Superior temporal gyrus (tissue), 1 donor: ENCODE measurements around the gene NENF.
"Not testable (repeated sequence)": the region's sequence is repeated elsewhere in the genome, so short reads cannot be mapped to it uniquely, and the experiment has no call there.

Source experiments
- DNase-seq: peaks from one replicate; pipeline ENCODE4 v3.0.0-alpha.2; 2016; ENCODE audit errors: extremely low spot score

The NENF gene

DNA sequence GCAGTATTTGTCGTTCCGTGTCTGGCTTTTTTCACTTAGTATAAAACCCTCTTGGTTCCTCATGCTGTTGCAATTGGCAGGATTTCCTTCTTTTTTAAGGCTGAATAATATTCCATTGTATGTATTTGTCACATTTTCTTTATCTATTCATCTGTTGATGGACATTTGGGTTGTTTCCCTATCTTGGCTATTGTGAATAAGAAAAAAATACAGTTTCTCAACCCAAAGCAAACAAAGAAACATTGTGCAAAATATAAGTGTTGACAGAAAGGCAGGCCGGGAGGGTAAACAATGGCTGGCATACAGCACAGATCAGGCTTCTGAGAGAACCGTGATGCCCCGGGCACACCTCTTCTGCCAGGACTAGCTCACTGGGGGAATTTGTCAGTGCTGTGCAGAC, 26.9 kb downstream of the NENF start:
- peak; percentile 95 for DNase-seq

DNA sequence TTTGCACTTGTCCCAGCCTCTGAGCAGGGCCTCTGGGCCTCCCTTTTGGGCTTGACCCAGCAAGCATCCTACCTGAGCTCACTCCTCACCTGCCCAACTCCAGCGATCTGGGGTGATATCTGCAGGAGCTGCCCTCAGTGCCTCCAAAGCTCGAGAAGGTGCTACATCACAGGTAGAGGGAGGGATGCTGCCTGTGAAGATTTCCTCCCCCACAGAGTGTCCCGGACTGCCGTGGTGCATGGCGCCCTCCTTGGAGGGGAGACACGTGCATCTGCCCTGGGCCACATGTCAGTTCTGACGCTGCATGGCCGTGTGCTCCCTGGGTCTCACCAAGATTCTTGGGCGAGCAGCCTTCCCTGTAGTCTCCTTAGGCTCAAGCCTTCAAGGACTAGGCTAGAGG, 27.7 kb downstream of the NENF start:
- no peak for DNase-seq

GRCh38 chr1:212461916-212462660, 29.4 kb downstream of the NENF start:
- peak; percentile 78 for DNase-seq

GRCh38 chr1:212463565-212464285, 31.0 kb downstream of the NENF start:
- no peak for DNase-seq

- DNase-seq = no peak
Measured at GRCh38 chr1:212465311-212465710, 32.6 kb downstream of the NENF start.

DNA sequence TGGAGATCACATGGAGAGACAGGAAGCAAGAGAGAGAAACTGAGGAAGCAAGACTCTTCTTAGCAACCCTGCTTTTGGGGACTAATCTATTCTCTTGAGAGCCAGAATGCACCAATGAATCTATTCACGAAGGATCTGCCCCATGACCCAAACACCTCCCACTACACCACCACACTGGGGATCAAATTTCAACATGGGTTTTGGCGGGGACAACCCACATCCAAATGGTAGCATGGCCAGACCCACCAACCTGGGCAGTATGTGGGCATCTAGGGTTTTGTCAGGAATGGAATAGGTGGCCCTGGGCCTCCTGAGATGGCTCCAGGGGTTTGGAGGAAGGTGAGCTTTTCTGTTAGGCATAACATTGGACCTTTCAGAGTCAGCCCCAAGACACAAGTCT, 33.7 kb downstream of the NENF start:
- DNase-seq = no peak

DNA sequence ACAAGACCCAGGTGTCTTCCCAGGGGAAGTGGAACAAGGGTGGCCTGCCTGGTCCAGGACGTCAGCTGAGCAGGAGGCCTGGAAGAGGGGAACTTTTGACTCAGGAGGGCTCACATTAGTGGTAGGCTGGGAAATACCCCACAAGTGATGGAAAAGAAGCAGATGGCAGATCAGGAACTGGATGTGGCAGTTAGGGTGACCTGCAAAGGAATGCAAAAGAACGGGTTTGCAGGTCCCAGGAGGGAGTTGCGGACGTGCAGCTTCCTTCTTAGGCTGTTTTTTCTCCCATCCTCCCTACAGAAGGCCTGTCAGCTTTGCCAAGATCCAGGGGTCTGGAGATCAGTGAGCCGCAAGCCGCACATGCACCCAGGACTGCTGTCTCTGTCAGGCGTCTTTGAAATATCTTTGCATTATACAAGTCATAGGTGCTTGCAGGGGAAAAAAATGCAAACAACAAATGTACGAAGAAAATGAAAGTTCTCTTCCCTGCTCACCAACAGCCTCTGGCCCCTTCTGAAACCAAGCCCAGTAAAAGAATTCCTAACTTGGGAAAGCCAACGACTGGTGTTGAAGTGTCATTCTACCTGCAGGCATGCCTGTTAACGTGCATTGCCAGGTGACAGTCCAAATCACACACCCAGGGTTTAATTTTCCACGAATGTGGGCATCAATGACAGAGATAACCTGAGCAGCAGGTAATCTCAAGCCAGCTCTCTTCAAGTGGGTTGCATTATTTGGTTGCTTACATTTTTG, 34.4 kb downstream of the NENF start:
- no peak for DNase-seq

DNA sequence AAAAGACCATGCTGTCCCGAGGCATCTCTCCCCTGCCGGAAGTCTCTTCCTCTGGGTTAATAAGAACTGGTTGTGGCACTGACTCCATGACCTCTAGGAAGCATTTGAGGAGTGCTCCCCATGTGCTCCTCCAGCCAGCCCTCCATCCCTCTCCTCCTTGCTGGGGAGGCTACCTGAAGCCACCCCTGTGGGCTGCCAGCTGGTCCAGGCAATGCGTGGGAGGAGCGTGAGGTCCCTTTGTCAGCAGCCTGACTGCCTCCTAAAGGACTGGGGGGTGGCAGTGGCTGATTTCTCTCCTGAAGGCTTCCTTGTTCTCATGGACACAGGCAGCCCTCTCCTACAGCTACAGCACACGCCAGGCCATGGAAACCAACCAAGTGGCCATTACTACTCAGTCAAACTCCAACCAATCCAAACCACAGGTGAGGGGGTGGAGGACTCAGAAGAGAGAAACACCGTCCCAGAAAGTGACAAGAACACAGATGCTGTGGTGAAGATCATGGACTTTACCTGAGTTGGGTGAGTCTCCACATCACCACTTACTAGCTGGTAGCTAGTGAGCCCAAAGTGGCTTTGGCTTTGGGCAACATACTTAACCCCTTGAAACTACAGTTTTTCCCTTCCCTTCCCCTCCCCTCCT, 35.2 kb downstream of the NENF start:
- peak; percentile 61 for DNase-seq

GRCh38 chr1:212470059-212470458, 37.3 kb downstream of the NENF start:
- DNase-seq = peak; percentile 96

DNA sequence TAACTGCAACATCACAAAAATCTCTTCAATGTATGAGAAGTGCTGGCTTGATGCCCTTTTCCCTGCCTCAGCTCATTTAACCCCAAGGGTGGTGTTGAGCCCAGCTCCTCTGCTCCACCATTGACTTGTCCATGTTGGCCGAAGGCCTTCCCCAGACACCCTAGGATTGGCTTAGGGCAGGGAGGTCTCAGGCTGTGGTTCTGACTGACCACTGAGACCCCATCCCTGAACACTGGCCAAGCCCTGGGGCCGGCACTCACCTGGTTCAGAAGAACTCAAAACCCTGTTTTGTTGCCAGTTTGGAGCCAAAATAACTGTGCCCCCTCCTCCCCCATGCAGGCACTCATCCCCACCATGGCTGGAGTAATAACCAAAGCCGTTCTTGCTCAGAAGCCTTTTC, 38.6 kb downstream of the NENF start:
- DNase-seq = no peak

DNA sequence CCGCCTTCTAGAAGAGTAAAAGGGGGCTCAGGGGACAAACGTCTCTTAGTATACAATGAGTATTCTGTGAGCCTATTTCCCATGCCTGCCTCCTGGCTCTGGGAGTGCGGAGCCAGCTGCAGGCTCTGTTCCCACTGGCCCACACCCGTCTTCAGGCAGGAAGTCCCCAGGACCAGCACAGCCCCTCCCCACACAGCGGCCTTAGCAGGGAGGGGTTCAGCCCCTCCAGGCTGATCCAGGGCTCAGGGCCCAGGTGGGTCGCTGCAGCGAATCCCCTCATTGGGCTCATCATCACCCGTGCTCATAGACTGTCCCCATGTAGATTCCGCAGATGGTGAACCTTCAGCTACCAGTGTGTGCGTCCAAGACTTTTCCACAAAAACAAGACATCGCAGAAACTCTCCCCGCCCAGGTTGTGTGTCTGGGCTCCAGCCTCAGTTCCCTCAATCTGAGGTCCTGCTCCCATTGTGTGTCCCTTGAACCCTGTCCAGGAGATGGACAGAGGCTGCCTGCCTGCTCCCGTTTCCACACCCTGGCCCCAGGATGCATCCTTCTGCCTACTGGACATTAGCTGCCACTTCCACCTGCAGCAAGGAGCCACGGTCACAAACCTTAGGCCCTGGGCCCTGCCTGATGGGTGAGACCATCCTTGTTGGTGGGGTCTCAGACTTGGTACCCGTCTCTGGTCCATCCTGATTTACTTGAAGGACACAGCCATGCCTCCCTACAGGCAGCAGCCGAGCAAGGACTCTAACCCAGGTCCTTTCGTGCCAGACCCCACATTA, 39.4 kb downstream of the NENF start:
- DNase-seq = no peak

DNA sequence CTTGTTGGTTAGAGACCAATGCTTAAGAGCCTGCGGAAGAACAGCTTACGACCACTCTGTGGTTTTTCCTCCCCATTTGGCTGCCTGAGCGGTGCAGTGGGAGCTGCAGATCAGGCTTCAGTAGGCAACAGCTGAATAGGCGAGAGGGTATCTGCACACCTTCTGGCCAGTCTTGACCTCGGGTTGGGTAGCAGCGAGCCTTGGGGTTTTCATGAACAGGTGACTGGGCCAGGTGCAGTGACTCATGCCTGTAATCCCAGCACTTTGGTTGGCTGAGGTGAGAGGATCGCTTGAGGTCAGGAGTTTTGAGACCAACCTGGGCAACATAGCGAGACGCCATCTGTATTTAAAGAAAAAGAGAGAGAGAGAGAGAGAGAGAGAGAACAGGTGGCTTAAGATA, 41.0 kb downstream of the NENF start:
- DNase-seq = no peak

DNA sequence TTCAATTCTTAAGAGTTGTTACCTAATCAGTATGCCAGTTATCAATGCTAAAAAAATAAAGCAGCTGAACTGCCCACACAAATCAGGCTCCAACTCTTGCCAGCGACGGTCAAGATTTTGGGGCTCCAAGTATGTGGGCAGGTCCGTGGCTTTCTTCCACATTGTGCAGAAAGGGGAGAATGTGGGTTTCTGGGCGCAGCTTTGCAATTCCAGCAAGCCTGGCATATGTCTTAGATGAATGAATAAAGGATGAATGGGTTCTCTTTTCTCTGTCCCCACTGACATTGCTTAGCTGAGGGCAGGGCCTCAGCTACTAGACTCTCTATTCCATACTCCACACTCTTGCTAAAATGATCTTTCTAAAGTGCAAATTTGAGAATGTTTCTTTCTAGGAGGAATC, 42.4 kb downstream of the NENF start:
- DNase-seq = peak; percentile 63

- not testable (repeated sequence) for DNase-seq
Measured at GRCh38 chr1:212475831-212476230, 43.1 kb downstream of the NENF start.

GRCh38 chr1:212477014-212477679, 44.4 kb downstream of the NENF start:
- peak; percentile 97 for DNase-seq

GRCh38 chr1:212477680-212478466, 45.2 kb downstream of the NENF start:
- no peak for DNase-seq

- DNase-seq = no peak
Measured at GRCh38 chr1:212478467-212479025, 45.8 kb downstream of the NENF start.

- no peak for DNase-seq
Measured at GRCh38 chr1:212479188-212479587, 46.5 kb downstream of the NENF start.

DNA sequence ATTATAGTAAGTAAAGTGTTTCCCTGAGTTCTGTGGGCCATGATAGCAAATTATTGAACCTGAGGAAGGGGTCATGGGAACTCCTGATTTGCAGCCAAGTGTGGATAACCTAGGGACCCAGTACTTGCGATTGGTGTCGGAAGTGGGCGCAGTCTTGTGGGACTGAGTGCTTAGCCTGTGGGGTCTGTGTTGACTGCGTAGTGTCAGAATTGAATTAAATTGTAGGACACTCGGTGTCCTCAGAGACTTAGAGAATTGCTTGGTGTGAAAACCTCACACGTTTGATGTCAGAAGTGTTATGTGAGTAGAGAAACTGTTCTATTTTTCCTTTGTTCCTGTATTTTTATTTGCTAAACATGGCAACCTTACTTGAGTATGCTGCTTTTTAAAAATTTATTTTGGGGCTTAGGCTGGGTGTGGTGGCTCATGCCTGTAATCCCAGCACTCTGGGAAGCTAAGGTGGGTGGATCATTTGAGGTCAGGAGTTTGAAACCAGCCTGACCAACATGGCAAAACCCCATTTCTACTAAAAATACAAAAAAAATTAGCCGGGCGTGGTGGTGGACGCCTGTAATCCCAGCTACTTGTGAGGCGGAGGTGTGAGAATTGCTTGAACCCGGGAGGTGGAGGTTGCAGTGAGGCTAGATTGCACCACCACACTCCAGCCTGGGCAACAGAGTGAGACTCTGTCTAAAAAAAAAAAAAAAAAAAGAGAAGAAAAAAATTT, 48.2 kb downstream of the NENF start:
- DNase-seq = not testable (repeated sequence)
